Measurements from ENCODE around the gene LGR6. TPM values are rescaled to one million over a fixed set of nuclear protein-coding genes. Genes with fewer than 3 reads are reported as not detected.

LGR6 gene
- total and polyA plus RNA-seq, 2 of the 8 experiments (the other 6 are each of a cell fraction or from before 2014, with no cell fraction given): 0.50 to 1.0 TPM

DNA sequence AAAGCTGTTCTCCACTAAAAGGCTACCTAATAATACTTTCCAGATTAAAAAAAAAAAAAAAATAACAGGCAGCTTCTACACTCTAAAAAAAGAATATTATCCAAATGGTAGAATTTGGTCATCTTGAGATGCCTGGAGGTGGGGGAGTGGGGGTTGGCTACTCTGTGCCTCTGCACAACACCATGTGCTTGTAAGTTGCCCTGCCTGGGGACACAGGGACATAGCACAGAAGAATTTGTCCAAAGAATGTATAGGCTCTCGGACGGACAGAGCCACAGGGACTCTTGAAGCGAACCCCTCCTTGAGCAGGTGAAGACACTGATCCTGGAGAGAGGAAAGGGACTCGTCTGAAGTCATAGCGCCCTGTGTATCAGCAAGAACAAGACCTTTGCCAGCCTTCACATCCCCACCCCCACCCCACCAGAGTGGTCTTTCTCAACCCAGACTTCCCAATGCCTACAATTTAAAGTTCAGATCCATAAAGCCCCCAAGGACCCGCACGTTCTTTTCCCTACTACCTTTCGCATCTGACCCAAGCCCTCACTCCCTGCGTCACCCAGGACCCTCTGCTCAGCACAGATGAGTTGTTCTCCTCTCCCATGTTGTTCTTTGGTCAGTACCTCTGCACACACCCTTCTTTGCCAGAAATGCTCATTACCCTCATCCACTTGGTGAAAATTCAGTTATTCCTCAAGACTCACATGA is 72.6 kb downstream of the LGR6 start:
- POLR2A ChIA-PET (ENCODE audit: partially characterized antibody): no interaction called here
- Histone ChIP-seq H3K14ac (ENCODE audit: insufficient read length) (no peak overlapping the region), H3K56ac (replicated peaks; ENCODE audit: insufficient read length, low read depth, low read length) (no peak overlapping the region), H3K18ac (ENCODE audit: extremely low read depth, low read length) (no peak overlapping the region), H3K4me2 (ENCODE audit: insufficient read depth in 1 of 2, low read depth in 2 of 2, low read length in 2 of 2) (no peak overlapping the region), H3K79me1 (ENCODE audit: low read depth, low read length) (no peaks in the 10 kb centered on the region), H2BK20ac (ENCODE audit: low read length) (no peak overlapping the region), H3K23me2 (ENCODE audit: low read depth, low read length) (no peaks in the 10 kb centered on the region), H3K79me2 (ENCODE audit: control insufficient read depth in 1 of 2, insufficient read depth in 2 of 2, low read length in 2 of 2) (no peaks in the 10 kb centered on the region), H3K4ac (replicated peaks; ENCODE audit: insufficient read length, low read depth, low read length) (no peak overlapping the region), H2BK12ac (ENCODE audit: low read depth, low read length) (no peak overlapping the region), H4K91ac (replicated peaks; ENCODE audit: insufficient read length, low read length) (no peak overlapping the region), H2AK5ac (ENCODE audit: low read depth, low read length) (no peak overlapping the region), H4K20me1 (replicated peaks in 1 of 2; ENCODE audit: control insufficient read depth in 1 of 2, insufficient read depth in 2 of 2, low read length in 2 of 2) (no peaks in the 10 kb centered on the region), H3K9ac (replicated peaks in 1 of 4; ENCODE audit: extremely low read depth in 1 of 4, low read depth in 3 of 4, low read length in 3 of 4) (no peak overlapping the region), H3K23ac (ENCODE audit: insufficient read length) (no peak overlapping the region), H3K36me3 (ENCODE audit: control insufficient read depth in 2 of 4, insufficient read depth in 4 of 4, low read length in 3 of 4) (no peaks in the 10 kb centered on the region), H2BK120ac (replicated peaks; ENCODE audit: low read depth, low read length) (no peak overlapping the region), H3K27ac (ENCODE audit: low read depth, low read length) (no peak overlapping the region), H3K9me3 (ENCODE audit: insufficient read depth in 2 of 2, low read depth in 1 of 2, low read length in 1 of 2) (no peaks in the 10 kb centered on the region; a peak in 1 of 4 replicates), H2BK15ac (ENCODE audit: low read length) (no peak overlapping the region), H3K27me3 (replicated peaks in 1 of 4; ENCODE audit: control insufficient read depth in 3 of 4, extremely low read depth in 1 of 4, insufficient read depth in 3 of 4, low read length in 3 of 4) (no peaks in the 10 kb centered on the region), H2AFZ (ENCODE audit: low read length) (no peak overlapping the region), H2BK5ac (ENCODE audit: low read depth, low read length) (no peak overlapping the region), H3K4me3 (ENCODE audit: extremely low read depth in 1 of 4, insufficient read depth in 2 of 4, low read depth in 3 of 4, low read length in 4 of 4) (no peak overlapping the region), H4K5ac (ENCODE audit: insufficient read length, low read depth, low read length) (no peak overlapping the region), H3K4me1 (replicated peaks in 1 of 4; ENCODE audit: control insufficient read depth in 3 of 4, insufficient read depth in 4 of 4, low read length in 3 of 4) (peaks cover 0 to 4% (median 1%) of the 10 kb centered on the region in 4 experiments; a peak in 1 of 7 replicates), H4K8ac (ENCODE audit: extremely low read depth, insufficient read depth, low read length) (no peak overlapping the region)
- FAIRE-seq (no peak), DNase-seq (ENCODE audit: low read depth in 1 of 2, low spot score in 2 of 2) (no peak)
- no peak for TF ChIP-seq SP4 (IDR thresholded peaks at IDR 0.05; ENCODE audit: low read length)
- TF ChIP-seq SIX5 (IDR thresholded peaks at IDR 0.05; ENCODE audit: low read depth, low read length): no peak
- no peak for TF ChIP-seq EZH2 (IDR thresholded peaks at IDR 0.05; ENCODE audit: low read depth, low read length, severe bottlenecking)
- TF ChIP-seq CHD2 (IDR thresholded peaks at IDR 0.05; ENCODE audit: low read length): no peak
- no peak for TF ChIP-seq TEAD4 (IDR thresholded peaks at IDR 0.05; ENCODE audit: low read depth, low read length)
- no peak for TF ChIP-seq CHD1 (IDR thresholded peaks at IDR 0.05; ENCODE audit: low read depth, low read length)
- no peak for TF ChIP-seq CBX8 (IDR thresholded peaks at IDR 0.05; ENCODE audit: borderline replicate concordance, low read depth, low read length)
- TF ChIP-seq ASH2L (IDR thresholded peaks at IDR 0.05; ENCODE audit: low read length): no peak
- TF ChIP-seq MAFK (IDR thresholded peaks at IDR 0.05; ENCODE audit: low read depth, low read length): no peak
- CTCF ChIA-PET (ENCODE audit: partially characterized antibody): interaction anchor here (0.6 to 1.7 kb wide), 6 partner anchors 29 to 434 kb away, joined by 3 to 5 read pairs (median 4); partner anchors contain the start of gene LGR6
- WGBS, 2 experiments (ENCODE audit: extremely low coverage in 1 of 2, insufficient coverage in 1 of 2, insufficient read length in 1 of 2, insufficient replicate concordance in 2 of 2, low coverage in 1 of 2, low lambda C conversion rate in 2 of 2, missing lambda C conversion rate in 1 of 2): 93% methylated on average over 9 of the region's 9 CpGs; no CpG with 5 or more reads in 1 of the 2 experiments
